ENCODE results near the gene EGF.

GRCh38 chr4:109979920-109980717, 67.4 kb downstream of the EGF start:
- no peak for TF ChIP-seq POLR2A (IDR thresholded peaks at IDR 0.05; ENCODE audit: low read length)
- TF ChIP-seq GATA1 (IDR thresholded peaks at IDR 0.05; ENCODE audit: low read depth, low read length) = no peak

Measured in erythroblast (primary cell).